B cell (primary cell): ENCODE data around the gene NSD1. TPM values are rescaled to one million over a fixed set of nuclear protein-coding genes. Genes with fewer than 3 reads are reported as not detected.

ENCODE experiments used
- ATAC-seq: fragments of 200-7000 bp; cut with Tn5 transposase; one replicate; pipeline ENCODE4 v1.10.0; 2021; ENCODE audit warnings: low read depth, mild to moderate bottlenecking, moderate number of reproducible peaks, moderate library complexity
- CTCF ChIA-PET: fragments of 350-600 bp; sonication (Branson Sonifier 250); formaldehyde crosslinking; loops from one replicate; lab custom pipeline; 2021; ENCODE audit warnings: antibody characterized with exemption, inconsistent platforms; lab: Charles Lee
- POLR2A ChIA-PET: fragments of 350-600 bp; sonication (Branson Sonifier 250); formaldehyde crosslinking; loops from one replicate; lab custom pipeline; 2021; ENCODE audit warnings: antibody characterized with exemption; lab: Charles Lee
- DNase-seq: peaks from one replicate; pipeline ENCODE4 v3.0.0; 2013
- H2AFZ ChIP-seq: 2 replicates; pipeline ENCODE4 v1.6.1; 2012; ENCODE audit warnings: mild to moderate bottlenecking, low read depth, low read length; ENCODE audit not compliant: insufficient read depth, poor library complexity, severe bottlenecking
- H3K27ac ChIP-seq, 2 donors: 1 replicate in 1 of 2; 2 replicates in 1 of 2; pipeline ENCODE4 v1.5.1; 2012 to 2013; ENCODE audit warnings: low read length in 2 of 2, mild to moderate bottlenecking in 2 of 2, moderate library complexity in 1 of 2
- H3K27me3 ChIP-seq, 4 experiments: fragments of 200-600 bp in 1 of 4; sonication (generic) in 1 of 4; replicated peaks in 1 of 4; 1 replicate in 2 of 4; 2 replicates in 2 of 4; pipeline versions ENCODE4 v1.6.1 to v1.7.0; 2013 to 2016; ENCODE audit warnings: low read length in 3 of 4, mild to moderate bottlenecking in 2 of 4, mixed read lengths in 1 of 4, moderate library complexity in 1 of 4; ENCODE audit not compliant: insufficient read depth in 4 of 4, control insufficient read depth in 3 of 4; ENCODE audit errors: control extremely low read depth in 1 of 4
- H3K36me3 ChIP-seq, 2 experiments: replicated peaks in 1 of 2; 1 replicate in 1 of 2; 2 replicates in 1 of 2; pipeline versions ENCODE4 v1.6.1 to v1.7.1; 2013; ENCODE audit warnings: low read length in 1 of 2; ENCODE audit not compliant: insufficient read depth in 2 of 2, control insufficient read depth in 1 of 2; ENCODE audit errors: control extremely low read depth in 1 of 2, extremely low read depth in 1 of 2
- H3K4me1 ChIP-seq, 2 donors: fragments of 200-600 bp in 1 of 2; sonication (generic) in 1 of 2; 1 replicate in 1 of 2; 2 replicates in 1 of 2; pipeline versions ENCODE4 v1.5.1 to v1.6.1; 2013 to 2017; ENCODE audit warnings: low read length in 2 of 2; ENCODE audit not compliant: control insufficient read depth in 2 of 2, insufficient read depth in 2 of 2
- H3K4me2 ChIP-seq: replicated peaks from 2 replicates; pipeline ENCODE3; 2012; ENCODE audit warnings: mild to moderate bottlenecking, low read depth, low read length; ENCODE audit not compliant: poor library complexity, severe bottlenecking
- H3K4me3 ChIP-seq, 5 experiments: fragments of 200-600 bp in 1 of 5; sonication (generic) in 1 of 5; 1 replicate in 3 of 5; 2 replicates in 2 of 5; pipeline versions ENCODE4 v1.5.1 to v1.7.0; 2011 to 2016; ENCODE audit warnings: low read length in 4 of 5, mild to moderate bottlenecking in 4 of 5, low read depth in 2 of 5, control low read depth in 1 of 5, moderate library complexity in 1 of 5; ENCODE audit not compliant: insufficient read depth in 1 of 5; ENCODE audit errors: control extremely low read depth in 1 of 5, extremely low read depth in 1 of 5
- H3K79me2 ChIP-seq: fragments of 200-600 bp; sonication (generic); one replicate; pipeline ENCODE4 v1.6.0; 2016; ENCODE audit warnings: low read length; ENCODE audit not compliant: control insufficient read depth, insufficient read depth
- H3K9ac ChIP-seq: fragments of 200-600 bp; sonication (generic); 2 replicates; pipeline ENCODE4 v1.6.1; 2017; ENCODE audit warnings: mild to moderate bottlenecking, low read length, moderate library complexity
- H3K9me3 ChIP-seq, 3 donors: one replicate each; pipeline versions ENCODE4 v1.6.1 to v1.7.1; 2013; ENCODE audit warnings: low read length in 2 of 3; ENCODE audit not compliant: control insufficient read depth in 2 of 3, insufficient read depth in 1 of 3; ENCODE audit errors: control extremely low read depth in 1 of 3
- H4K20me1 ChIP-seq: 2 replicates; pipeline ENCODE4 v1.6.0; 2012; ENCODE audit warnings: mild to moderate bottlenecking, low read length; ENCODE audit not compliant: insufficient read depth, control insufficient read depth, poor library complexity, severe bottlenecking
- H3K27ac Mint-ChIP-seq: one replicate; pipeline ENCODE4 v1.8.0; 2021; ENCODE audit warnings: mixed read lengths
- H3K27me3 Mint-ChIP-seq: one replicate; pipeline ENCODE4 v1.8.0; 2021; ENCODE audit warnings: mixed read lengths
- H3K4me1 Mint-ChIP-seq: one replicate; pipeline ENCODE4 v1.8.0; 2021; ENCODE audit warnings: mixed read lengths
- H3K4me3 Mint-ChIP-seq: one replicate; pipeline ENCODE4 v1.8.0; 2021; ENCODE audit warnings: mixed read lengths
- H3K9me3 Mint-ChIP-seq: one replicate; pipeline ENCODE4 v1.8.0; 2022; ENCODE audit warnings: mixed read lengths; ENCODE audit not compliant: insufficient read depth
- CTCF ChIP-seq: fragments of 200-600 bp; IDR thresholded peaks from one replicate; pipeline ENCODE4 v1.8.0; 2022; ENCODE audit warnings: antibody characterized with exemption, mild to moderate bottlenecking
- EZH2 ChIP-seq: IDR thresholded peaks from 2 replicates; pipeline ENCODE4 v1.6.1; 2012; ENCODE audit warnings: borderline replicate concordance, low read depth, mild to moderate bottlenecking, moderate library complexity, low read length; ENCODE audit not compliant: insufficient read depth, poor library complexity, severe bottlenecking
- WGBS: methylation state at CpG from one replicate; pipeline ENCODE4 v1.1.5; 2013; ENCODE audit warnings: missing lambda C conversion rate; ENCODE audit not compliant: insufficient coverage; 5-methylcytosine and 5-hydroxymethylcytosine counted together
- intact Hi-C: fragments of 100-400 bp; cut with micrococcal nuclease; formaldehyde crosslinking; loops from one replicate; pipeline ENCODE4 v1.10.0; 2022
- polyA plus RNA-seq: library from polyadenylated mRNA; depleted of rRNA; stranded (reverse); fragments of >200 nt; gene quantifications from 2 replicates; pipeline ENCODE4 v1.2.3, GENCODE V29; 2012
- total RNA-seq, 2 donors: library from RNA; stranded (reverse); fragments of 120-200 nt in 1 of 2; gene quantifications; 1 replicate in 1 of 2; 2 replicates in 1 of 2; pipeline versions ENCODE4 v1.2.3 to v1.2.4, GENCODE V29; 2013 to 2022

Gene NSD1
- total and polyA plus RNA-seq, 2 donors (not counting 1 experiment from before 2014, with no cell fraction given): 10.8 to 145 TPM

GRCh38 chr5:177264178-177264577 lies 130.6 kb downstream of the NSD1 start:
- Histone ChIP-seq H4K20me1 (peaks cover 7% of the 10 kb centered on the region), H3K27me3 (no peaks in the 10 kb centered on the region), H3K9ac (no peak overlapping the region), H3K27ac (no peak overlapping the region), H3K4me2 (no peak overlapping the region), H3K4me1 (no peaks in the 10 kb centered on the region), H3K9me3 (no peaks in the 10 kb centered on the region), H3K79me2 (no peaks in the 10 kb centered on the region), H3K36me3 (peaks cover 20 to 89% of the 10 kb centered on the region in 2 experiments), H3K4me3 (no peak overlapping the region), H2AFZ (no peak overlapping the region)
- H3K9me3 Mint-ChIP-seq: no peaks in the 10 kb centered on the region
- DNase-seq (no peak), ATAC-seq (no peak)
- intact Hi-C loops: no loop called here
- TF ChIP-seq EZH2 (no peak), CTCF (no peak)
- ChIA-PET POLR2A (no interaction called here), CTCF (no interaction called here)
- 100% methylated on average over 1 of the region's 1 CpG for WGBS
- H3K4me1 Mint-ChIP-seq: no peaks in the 10 kb centered on the region
- no peak overlapping the region for H3K4me3 Mint-ChIP-seq
- no peak overlapping the region for H3K27ac Mint-ChIP-seq
- no peaks in the 10 kb centered on the region for H3K27me3 Mint-ChIP-seq

GRCh38 chr5:177265395-177265794 lies 131.8 kb downstream of the NSD1 start:
- no peak for ATAC-seq

More at GRCh38 chr5:177265395-177265794, 131.8 kb downstream of the NSD1 start:
- H3K27ac Mint-ChIP-seq: no peak overlapping the region
- ChIA-PET CTCF (no interaction called here), POLR2A (no interaction called here)
- Histone ChIP-seq H3K4me3 (no peak overlapping the region), H3K27me3 (no peaks in the 10 kb centered on the region), H4K20me1 (peaks cover 17% of the 10 kb centered on the region), H3K4me1 (no peaks in the 10 kb centered on the region), H3K4me2 (no peak overlapping the region), H3K9ac (no peak overlapping the region), H3K9me3 (no peaks in the 10 kb centered on the region), H2AFZ (no peak overlapping the region), H3K27ac (no peak overlapping the region), H3K36me3 (peaks cover 14 to 89% of the 10 kb centered on the region in 2 experiments), H3K79me2 (peaks cover 4% of the 10 kb centered on the region)
- H3K4me3 Mint-ChIP-seq: no peak overlapping the region
- WGBS: 96% methylated on average over 12 of the region's 16 CpGs
- no peaks in the 10 kb centered on the region for H3K27me3 Mint-ChIP-seq
- no peaks in the 10 kb centered on the region for H3K9me3 Mint-ChIP-seq
- DNase-seq: no peak
- H3K4me1 Mint-ChIP-seq: no peaks in the 10 kb centered on the region
- TF ChIP-seq EZH2: no peak
- no peak for TF ChIP-seq CTCF
- intact Hi-C loops: no loop called here
